GM12878 (cell line): ENCODE results near the gene HASPIN. TPM values are rescaled to one million over a fixed set of nuclear protein-coding genes. Genes with fewer than 3 reads are reported as not detected.

Source experiments
- ATF2 ChIP-seq: IDR thresholded peaks from 2 replicates; pipeline ENCODE4 v1.6.1; 2012; ENCODE audit warnings: low read length, inconsistent platforms
- BRCA1 ChIP-seq: IDR thresholded peaks from 2 replicates; pipeline ENCODE4 v1.6.1; 2011; ENCODE audit warnings: low read depth, low read length, improper control_type of control experiment
- ELK1 ChIP-seq: IDR thresholded peaks from 2 replicates; pipeline ENCODE4 v1.6.1; 2012; ENCODE audit warnings: low read depth, low read length, improper control_type of control experiment
- FOXK2 ChIP-seq: fragments of 450-650 bp; IDR thresholded peaks from 2 replicates; pipeline ENCODE4 v1.6.1; 2017; ENCODE audit warnings: mild to moderate bottlenecking, moderate library complexity
- IRF3 ChIP-seq: fragments of 450-650 bp; IDR thresholded peaks from 2 replicates; pipeline ENCODE4 v1.6.1; 2014; ENCODE audit warnings: mild to moderate bottlenecking
- MLLT1 ChIP-seq: fragments of 450-650 bp; IDR thresholded peaks from 2 replicates; pipeline ENCODE4 v1.6.1; 2016; ENCODE audit warnings: mild to moderate bottlenecking
- MTA3 ChIP-seq: IDR thresholded peaks from 2 replicates; pipeline ENCODE4 v1.6.1; 2012; ENCODE audit warnings: low read length, inconsistent platforms, borderline replicate concordance
- NR2C2 ChIP-seq: IDR thresholded peaks from 2 replicates; pipeline ENCODE4 v1.6.1; 2011; ENCODE audit warnings: borderline replicate concordance, low read depth; ENCODE audit not compliant: control insufficient read depth, insufficient read length
- PML ChIP-seq: IDR thresholded peaks from 2 replicates; pipeline ENCODE4 v1.6.1; 2012; ENCODE audit warnings: low read length, inconsistent platforms
- RB1 ChIP-seq: fragments of 450-650 bp; formaldehyde crosslinking; IDR thresholded peaks from 2 replicates; pipeline ENCODE4 v1.6.1; 2017; ENCODE audit warnings: mild to moderate bottlenecking, borderline replicate concordance
- RCOR1 ChIP-seq: conservative IDR thresholded peaks from 2 replicates; pipeline ENCODE4 v1.6.1; 2012; ENCODE audit warnings: low read depth, low read length, improper control_type of control experiment
- SMC3 ChIP-seq: IDR thresholded peaks from 2 replicates; pipeline ENCODE4 v1.6.1; 2011; ENCODE audit warnings: low read length, improper control_type of control experiment, borderline replicate concordance
- TCF7 ChIP-seq: IDR thresholded peaks from 2 replicates; pipeline ENCODE4 v1.6.1; 2014; ENCODE audit warnings: antibody characterized with exemption, borderline replicate concordance
- ZNF592 ChIP-seq: fragments of 450-650 bp; IDR thresholded peaks from 2 replicates; pipeline ENCODE4 v1.6.1; 2017; ENCODE audit warnings: mild to moderate bottlenecking, moderate library complexity
- ZZZ3 ChIP-seq: IDR thresholded peaks from 2 replicates; pipeline ENCODE4 v1.6.1; 2011; ENCODE audit warnings: low read depth; ENCODE audit not compliant: control insufficient read depth, insufficient read length
- polyA plus RNA-seq, 11 experiments: library from polyadenylated mRNA; depleted of rRNA in 4 of 11; unstranded in 6 of 11; stranded (reverse) in 5 of 11; fragments of >200 nt; fragmentation: Nextera tagmentation in 4 of 11; fragmentation: Illumina TruSeq in 1 of 11; extraction: Ambion mirVana in 4 of 11; extraction: Trizol in 1 of 11; gene quantifications; 1 replicate in 1 of 11; 2 replicates in 10 of 11; pipeline versions ENCODE4 v1.2.1 to v1.2.3, GENCODE V29; 2011 to 2016; ENCODE audit warnings: inconsistent platforms in 2 of 11, missing spikeins in 2 of 11, low read depth in 1 of 11
- total RNA-seq, 4 experiments: library from RNA; depleted of rRNA in 3 of 4; stranded (reverse); fragments of >200 nt in 3 of 4; fragmentation: Illumina TruSeq in 1 of 4; extraction: Trizol in 1 of 4; gene quantifications; 2 replicates each; pipeline versions ENCODE4 v1.2.1 to v1.2.3, GENCODE V29; 2013 to 2021
- TF ChIP-seq, protein P1 (sequence below), 3 experiments: IDR thresholded peaks in 2 of 3; conservative IDR thresholded peaks in 1 of 3; 2 replicates each; pipeline ENCODE4 v1.5.1; 2011; ENCODE audit warnings: low read depth in 3 of 3, low read length in 3 of 3, mild to moderate bottlenecking in 3 of 3, control low read depth in 2 of 3, moderate library complexity in 2 of 3, inconsistent platforms in 1 of 3, mixed read lengths in 1 of 3; ENCODE audit not compliant: control insufficient read depth in 2 of 3, insufficient read depth in 1 of 3; ENCODE audit errors: extremely low read depth in 1 of 3

Gene HASPIN
- total and polyA plus RNA-seq, 10 of the 15 experiments (the other 5 are each of a cell fraction or from before 2014, with no cell fraction given): 0.80 to 18.0 (median 10.1) TPM

GRCh38 chr17:3723556-3724377 is at the start of gene HASPIN (continued):
- TF ChIP-seq NR2C2 (no peak), ZNF592 (no peak), RCOR1 (peak; percentile 95), ELK1 (no peak; the same call in 1 of the 2 replicates), RB1 (peak; percentile 90), MTA3 (no peak), MLLT1 (peak; percentile 78; the same call in 1 of the 2 replicates), IRF3 (peak; percentile 18; the same call in 1 of the 2 replicates), TCF7 (no peak), SMC3 (no peak), ATF2 (no peak), PML (no peak), FOXK2 (no peak), BRCA1 (peak; percentile 89), ZZZ3 (no peak)
- TF ChIP-seq, protein P1, sequence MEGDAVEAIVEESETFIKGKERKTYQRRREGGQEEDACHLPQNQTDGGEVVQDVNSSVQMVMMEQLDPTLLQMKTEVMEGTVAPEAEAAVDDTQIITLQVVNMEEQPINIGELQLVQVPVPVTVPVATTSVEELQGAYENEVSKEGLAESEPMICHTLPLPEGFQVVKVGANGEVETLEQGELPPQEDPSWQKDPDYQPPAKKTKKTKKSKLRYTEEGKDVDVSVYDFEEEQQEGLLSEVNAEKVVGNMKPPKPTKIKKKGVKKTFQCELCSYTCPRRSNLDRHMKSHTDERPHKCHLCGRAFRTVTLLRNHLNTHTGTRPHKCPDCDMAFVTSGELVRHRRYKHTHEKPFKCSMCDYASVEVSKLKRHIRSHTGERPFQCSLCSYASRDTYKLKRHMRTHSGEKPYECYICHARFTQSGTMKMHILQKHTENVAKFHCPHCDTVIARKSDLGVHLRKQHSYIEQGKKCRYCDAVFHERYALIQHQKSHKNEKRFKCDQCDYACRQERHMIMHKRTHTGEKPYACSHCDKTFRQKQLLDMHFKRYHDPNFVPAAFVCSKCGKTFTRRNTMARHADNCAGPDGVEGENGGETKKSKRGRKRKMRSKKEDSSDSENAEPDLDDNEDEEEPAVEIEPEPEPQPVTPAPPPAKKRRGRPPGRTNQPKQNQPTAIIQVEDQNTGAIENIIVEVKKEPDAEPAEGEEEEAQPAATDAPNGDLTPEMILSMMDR (IDR thresholded peaks at IDR 0.05 in 2 of 3, conservative IDR thresholded peaks at IDR 0.05 in 1 of 3; ENCODE audit: control insufficient read depth in 2 of 3, extremely low read depth in 1 of 3, insufficient read depth in 1 of 3, low read depth in 3 of 3, low read length in 3 of 3): peak in 2 of 3 experiments; percentile 12 to 17; a peak in 1 of 6 replicates
